Measurements from ENCODE around the gene PAFAH1B1.
"Not testable (repeated sequence)": the region's sequence is repeated elsewhere in the genome, so short reads cannot be mapped to it uniquely, and the experiment has no call there.

PAFAH1B1 gene

DNA sequence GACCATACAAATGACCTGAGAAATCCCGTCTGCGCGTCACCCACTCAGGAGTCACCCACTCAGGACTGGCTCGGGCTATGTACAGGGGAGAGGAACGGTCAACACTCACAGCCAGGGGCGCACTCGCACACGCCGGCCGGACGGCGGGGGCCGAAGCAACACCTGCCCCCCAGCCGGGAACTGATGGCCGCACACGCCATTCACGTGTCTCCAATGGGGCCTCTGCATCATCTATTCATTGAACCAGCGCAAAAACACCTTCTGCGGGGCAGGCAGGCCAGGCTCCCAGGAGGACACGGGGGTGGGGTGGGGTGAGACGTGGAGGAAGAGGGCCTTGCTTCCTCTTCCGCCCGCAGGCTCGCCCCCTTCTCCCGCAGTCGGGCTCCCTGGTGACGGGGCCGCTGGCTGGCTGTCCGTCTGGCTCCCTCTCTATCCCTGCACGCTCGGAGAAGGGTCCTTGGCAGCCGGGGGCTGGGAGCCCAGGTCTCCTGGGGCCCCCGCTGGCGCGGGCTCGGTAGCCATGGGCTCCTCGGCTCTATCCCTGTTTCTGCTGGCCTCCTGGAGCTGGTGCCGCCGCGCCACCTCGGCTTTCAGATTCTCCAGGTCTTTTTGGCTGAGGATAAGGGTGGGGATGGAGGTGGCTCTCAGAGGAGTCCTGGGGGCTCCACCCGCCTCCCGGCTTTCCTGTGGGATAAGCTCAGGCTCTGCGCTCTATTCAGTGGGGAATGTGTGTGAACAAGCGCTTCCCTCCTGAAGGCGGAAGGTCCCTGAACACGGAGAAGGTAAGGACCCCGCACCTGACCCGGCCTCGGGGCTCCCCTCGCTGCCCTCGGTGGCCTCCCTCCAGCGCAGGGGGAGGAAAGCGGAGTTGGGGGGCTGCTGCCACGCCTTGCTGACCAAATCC is 97.0 kb downstream of the PAFAH1B1 start:
- no peak for DNase-seq

DNA sequence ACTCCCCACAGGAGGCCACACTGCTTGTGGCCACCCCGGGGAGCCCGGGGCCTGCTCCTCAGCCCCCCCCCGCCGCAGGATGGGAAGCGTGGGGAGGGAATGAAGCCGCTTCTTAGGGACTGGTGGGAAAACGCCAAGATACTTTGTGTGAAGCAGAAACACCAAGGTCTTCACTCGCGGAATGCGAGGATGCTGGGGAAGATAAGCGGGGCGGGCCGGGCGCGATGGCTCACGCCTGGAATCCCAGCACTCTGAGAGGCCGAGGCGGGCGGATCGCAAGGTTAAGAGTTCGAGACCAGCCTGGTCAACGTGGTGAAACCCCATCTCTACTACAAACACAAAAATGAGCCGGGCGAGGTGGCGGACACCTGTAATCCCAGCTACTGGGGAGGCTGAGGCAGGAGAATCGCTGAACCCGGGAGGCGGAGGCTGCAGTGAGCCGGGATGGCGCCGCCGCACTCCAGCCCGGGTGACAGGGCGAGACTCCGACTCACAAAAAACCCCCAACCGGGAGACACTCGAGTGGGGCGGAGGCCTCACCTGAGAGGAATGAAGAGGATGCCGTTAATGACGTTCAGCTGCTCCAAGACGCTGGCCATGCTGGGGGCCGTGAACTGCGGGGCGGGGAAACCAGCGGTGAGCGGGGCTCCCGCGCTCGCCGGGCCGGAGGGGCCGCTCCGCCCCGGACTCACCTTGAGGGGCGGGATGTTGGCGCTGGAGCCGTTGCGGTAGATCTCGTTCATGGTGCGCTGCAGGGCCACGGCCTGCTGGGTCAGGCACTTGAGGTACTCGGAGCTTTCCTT is 97.8 kb downstream of the PAFAH1B1 start:
- no peak for DNase-seq

DNA sequence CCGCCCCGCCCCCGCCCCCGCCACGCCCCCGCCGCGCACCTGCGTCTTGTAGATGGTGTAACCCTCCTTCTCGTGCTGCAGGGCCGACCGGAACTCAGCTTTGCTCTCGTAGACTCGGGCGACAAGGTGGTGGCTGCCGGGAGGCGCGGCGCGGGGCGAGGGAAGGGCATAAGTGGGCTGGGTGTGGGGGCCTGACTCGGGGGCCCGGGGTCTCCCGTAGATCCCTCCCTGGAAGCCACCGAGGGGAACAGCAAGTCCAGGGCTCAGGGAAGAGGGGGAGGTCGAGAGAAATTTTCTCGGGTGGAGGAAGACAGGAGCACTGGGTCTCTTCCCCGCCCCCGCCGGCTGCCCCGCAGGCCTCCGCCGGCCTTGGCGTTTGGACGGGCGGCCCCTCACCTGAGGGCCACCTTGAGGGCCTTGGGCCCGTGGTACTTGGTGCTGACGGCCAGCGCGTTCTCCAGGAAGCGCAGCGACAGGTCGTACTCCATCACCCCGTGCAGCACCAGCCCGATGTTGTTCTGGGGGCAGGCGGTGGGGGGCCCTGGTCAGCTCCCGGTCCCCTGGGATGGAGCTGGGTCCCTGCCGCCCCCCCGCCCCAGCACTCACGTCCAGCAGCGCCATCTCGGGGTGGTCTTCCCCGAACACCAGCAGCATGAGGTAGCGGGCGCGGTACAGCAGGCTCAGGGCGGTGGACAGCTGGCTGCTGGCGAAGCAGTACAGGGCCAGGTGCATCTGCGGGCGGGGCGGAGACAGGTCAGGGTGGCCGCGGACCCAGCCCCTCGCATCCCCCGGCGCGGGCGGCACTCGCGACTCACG is 98.7 kb downstream of the PAFAH1B1 start:
- no peak for DNase-seq

- no peak for DNase-seq
Measured at GRCh38 chr17:2692781-2693135, 99.3 kb downstream of the PAFAH1B1 start.

DNA sequence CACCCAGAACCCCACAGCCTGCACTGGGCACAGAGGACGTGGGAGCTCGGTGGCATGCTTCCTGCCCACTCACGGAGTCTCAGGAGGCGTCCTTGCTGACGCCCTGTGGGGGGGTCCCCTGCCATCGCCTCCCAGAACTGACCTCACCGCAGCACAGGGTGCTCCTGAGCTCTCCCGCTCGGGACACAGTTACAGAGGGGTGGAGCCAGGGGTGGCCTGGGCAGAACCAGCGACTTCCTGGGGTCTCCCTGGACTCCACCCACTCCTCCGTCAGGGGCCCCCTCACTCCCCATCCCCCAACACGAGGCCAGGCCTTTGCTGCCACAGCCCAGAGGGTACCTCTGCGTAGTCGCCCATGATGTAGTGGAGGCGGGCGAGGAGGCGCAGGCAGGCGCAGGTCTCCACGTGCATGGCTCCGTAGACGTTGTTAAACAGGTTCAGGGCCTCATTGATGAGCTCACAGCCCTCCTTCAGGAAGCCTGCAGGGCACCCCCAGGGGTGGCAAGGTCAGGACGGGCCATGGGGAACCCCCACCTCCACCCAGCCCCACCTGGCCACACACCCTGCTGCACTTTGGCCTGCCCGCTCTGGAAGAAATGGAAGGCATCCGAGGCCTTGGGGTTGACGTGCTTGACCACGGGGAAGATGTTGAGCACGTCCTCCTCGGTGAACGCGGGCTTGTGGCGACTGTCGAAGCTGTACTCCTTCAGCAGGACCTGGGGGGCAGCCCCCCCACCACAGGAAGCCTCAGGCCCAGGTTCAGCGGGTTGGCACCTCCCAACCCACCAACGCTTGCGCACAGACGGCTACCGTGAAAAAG is 100.3 kb downstream of the PAFAH1B1 start:
- DNase-seq, result no peak

- DNase-seq, result no peak
Measured at GRCh38 chr17:2694381-2695242, 101.2 kb downstream of the PAFAH1B1 start.

- no peak for DNase-seq
Measured at GRCh38 chr17:2695243-2695960, 101.9 kb downstream of the PAFAH1B1 start.

GRCh38 chr17:2695961-2696760 is 102.7 kb downstream of the PAFAH1B1 start:
- DNase-seq, result no peak

DNA sequence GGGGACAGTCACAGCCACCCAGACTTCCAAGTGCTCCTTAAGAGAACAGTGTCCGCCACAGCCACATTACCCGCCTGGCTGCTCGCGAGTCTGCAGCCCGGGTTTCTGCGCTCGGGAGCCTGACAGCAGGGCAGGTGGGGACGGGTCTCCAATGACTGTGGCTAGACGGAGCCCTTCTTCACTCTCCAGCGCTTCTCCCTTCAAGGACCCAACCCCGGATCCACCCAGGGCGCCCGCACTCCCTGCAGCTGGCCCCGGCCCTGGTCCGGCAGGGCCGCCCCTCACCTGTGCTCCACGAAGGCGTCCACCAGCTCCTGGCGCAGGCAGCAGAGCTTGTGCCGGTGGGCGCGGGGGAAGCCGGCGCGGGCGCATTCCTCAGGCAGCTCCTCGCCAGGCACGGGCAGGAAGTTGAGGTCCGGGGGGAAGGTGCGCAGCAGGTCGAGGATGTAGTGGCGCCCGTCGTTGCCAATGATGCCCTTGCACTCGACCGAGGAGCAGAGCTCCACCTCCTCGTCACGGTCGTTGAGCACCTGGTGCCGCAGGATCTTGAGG is 104.2 kb downstream of the PAFAH1B1 start:
- no peak for DNase-seq

GRCh38 chr17:2699216-2699805 is 105.9 kb downstream of the PAFAH1B1 start:
- DNase-seq, result not testable (repeated sequence)

DNA sequence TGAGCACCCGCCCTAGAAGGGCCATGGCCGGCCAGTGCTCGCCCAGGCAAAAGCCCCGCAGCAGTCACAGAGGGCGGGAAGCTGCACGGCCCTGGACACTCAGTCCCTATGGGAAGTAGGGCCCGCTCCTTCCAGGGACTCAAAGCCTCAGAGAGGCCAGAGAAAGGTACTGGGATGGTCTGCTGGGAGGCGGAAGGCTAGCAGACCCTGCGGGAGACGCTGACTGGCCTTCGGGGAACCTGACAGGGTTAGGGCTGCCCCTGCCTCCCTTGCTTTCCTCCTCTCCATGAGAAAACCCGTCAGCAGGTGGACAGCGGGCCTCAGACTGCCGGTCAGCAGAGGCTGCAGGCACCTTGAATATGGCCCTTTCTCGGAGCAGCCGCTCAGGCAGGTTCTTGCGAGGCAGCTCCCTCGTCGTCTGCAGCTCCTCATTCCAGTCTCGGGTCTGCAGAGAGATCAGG is 106.6 kb downstream of the PAFAH1B1 start:
- no peak for DNase-seq

DNA sequence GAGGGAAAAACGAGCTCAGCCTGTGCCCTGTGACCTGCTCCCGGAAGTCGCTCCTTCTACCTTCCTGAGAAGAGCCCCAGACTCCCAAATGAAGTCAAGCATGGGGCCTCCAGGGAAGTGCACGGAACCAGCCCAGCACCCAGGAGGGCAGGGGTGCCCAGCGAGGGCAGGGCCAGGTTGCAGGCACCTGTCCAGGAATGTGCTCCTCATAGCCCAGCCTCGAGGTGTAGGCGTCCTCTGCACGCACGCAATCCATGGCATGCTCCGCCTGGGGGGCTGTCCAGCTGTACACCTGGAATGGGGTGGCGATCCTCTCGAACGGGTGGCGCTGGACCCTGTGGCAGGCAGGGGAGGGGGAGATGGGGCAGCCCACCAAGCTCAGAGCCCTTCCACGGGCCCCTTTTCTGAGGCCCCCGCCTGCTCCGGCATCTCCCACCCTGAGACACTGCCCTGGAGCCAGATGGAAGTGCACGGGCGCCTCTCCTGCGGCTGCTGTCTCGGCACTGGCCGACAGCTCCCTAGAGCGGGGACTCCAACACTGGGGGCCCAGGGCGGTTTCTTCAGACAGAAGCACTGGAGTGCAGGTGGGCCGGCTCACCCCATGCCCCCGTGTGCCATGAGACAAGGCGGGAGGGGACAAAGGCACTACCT is 107.2 kb downstream of the PAFAH1B1 start:
- DNase-seq, result no peak

GRCh38 chr17:2701161-2701995 is 107.9 kb downstream of the PAFAH1B1 start:
- DNase-seq, result no peak

GRCh38 chr17:2701996-2702741 is 108.7 kb downstream of the PAFAH1B1 start:
- DNase-seq, result no peak

DNA sequence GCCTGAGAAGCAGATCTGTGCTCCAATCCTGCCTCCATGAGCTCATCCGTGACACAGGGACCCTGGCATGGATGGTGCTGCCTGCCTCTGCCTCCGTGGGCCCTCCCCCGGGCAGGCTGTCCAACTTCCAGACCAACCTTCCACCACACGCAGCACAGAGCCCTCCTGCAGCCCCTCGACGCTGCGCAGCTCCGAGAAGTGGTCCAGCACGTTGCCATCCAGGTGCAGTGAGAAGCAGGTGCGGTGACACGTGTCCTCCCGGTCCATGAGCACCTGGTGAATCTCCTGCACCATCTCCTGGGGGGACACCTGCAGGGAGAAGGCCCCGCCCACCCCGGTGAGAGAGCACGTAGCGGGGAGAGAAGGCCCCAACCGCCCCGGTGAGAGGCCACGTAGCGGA is 109.7 kb downstream of the PAFAH1B1 start:
- no peak for DNase-seq

DNA sequence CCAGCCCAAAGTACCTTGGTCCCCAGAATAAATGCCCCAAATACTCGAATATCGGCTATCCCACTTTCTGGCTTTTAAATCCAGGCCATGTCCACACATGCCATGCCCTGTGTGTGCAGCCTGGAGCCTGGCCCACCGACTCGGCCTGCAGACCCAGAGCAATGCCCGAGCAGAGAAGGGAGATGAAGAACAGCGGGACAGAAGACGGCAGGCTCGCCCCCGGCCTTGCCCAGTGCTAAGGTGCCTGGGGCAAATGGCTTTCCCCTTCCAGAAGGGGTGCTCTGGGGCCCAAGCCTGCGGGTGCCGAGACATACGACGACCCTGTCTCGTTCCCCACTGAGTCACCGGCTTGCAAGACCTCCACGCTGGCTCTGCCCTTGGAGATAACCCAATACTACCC is 110.2 kb downstream of the PAFAH1B1 start:
- no peak for DNase-seq

Data from OCI-M1 (cell line).